ENCODE results near the gene GAS2L1. TPM values are rescaled to one million over a fixed set of nuclear protein-coding genes. Genes with fewer than 3 reads are reported as not detected.

The GAS2L1 gene
- total and polyA plus RNA-seq, 2 experiments from 2014 or later, result 5.2 to 9.5 TPM

GRCh38 chr22:29269731-29270474 lies 36.5 kb upstream of the GAS2L1 start:
- peak overlapping the region; percentile 99 for H3K4me3 ChIP-seq
- TF ChIP-seq EZH2phosphoT487 (IDR thresholded peaks at IDR 0.05; ENCODE audit: unreplicated experiment) (no peak), ETS1 (IDR thresholded peaks at IDR 0.05) (no peak), STAT1 (IDR thresholded peaks at IDR 0.05; ENCODE audit: unreplicated experiment) (no peak), ZNF331 (CRISPR knock-in tag; IDR thresholded peaks at IDR 0.05; ENCODE audit: low read depth) (no peak), NANOG (IDR thresholded peaks at IDR 0.05; ENCODE audit: borderline replicate concordance) (no peak), POLR2AphosphoS5 (IDR thresholded peaks at IDR 0.05; ENCODE audit: low read depth) (no peak), ZNF114 (CRISPR knock-in tag; IDR thresholded peaks at IDR 0.05) (no peak), JUNB (IDR thresholded peaks at IDR 0.05; ENCODE audit: unreplicated experiment) (no peak), REST (IDR thresholded peaks at IDR 0.05; ENCODE audit: unreplicated experiment) (no peak), CTCF (conservative IDR thresholded peaks at IDR 0.05; ENCODE audit: low read depth in 2 of 2) (no peak), CREB1 (CRISPR knock-in tag; IDR thresholded peaks at IDR 0.05; ENCODE audit: low read depth) (no peak), EZH2 (IDR thresholded peaks at IDR 0.05; ENCODE audit: low read depth, unreplicated experiment) (no peak), ZNF462 (CRISPR knock-in tag; IDR thresholded peaks at IDR 0.05) (no peak)
- H3K9me2 ChIP-seq (ENCODE audit: insufficient read depth), result no peaks in the 10 kb centered on the region
- H3K27ac ChIP-seq (ENCODE audit: low read depth), result no peak overlapping the region; the same call in 1 of the 2 replicates
- Mint-ChIP-seq H3K4me3 (peak overlapping the region; percentile 92), H3K36me3 (ENCODE audit: low read depth) (peaks cover 84% of the 10 kb centered on the region), H3K27ac (peak overlapping the region; percentile 99; the same call in 1 of the 2 replicates), H3K27me3 (ENCODE audit: insufficient read depth, low read depth, poor library complexity) (peaks cover 17% of the 10 kb centered on the region), H3K4me1 (peaks cover 40% of the 10 kb centered on the region), H3K9me3 (no peaks in the 10 kb centered on the region)
- peaks cover 57% of the 10 kb centered on the region for H4K20me1 ChIP-seq (replicated peaks; ENCODE audit: insufficient read depth)
- peaks cover 42% of the 10 kb centered on the region for H3K36me3 ChIP-seq (ENCODE audit: insufficient read depth)
- H2AFZ ChIP-seq, result no peak overlapping the region
- ATAC-seq, result no peak
- DNase-seq (ENCODE audit: low spot score), result peak; percentile 49
- no peaks in the 10 kb centered on the region for H3K27me3 ChIP-seq (ENCODE audit: insufficient read depth)
- H3F3A ChIP-seq (replicated peaks; ENCODE audit: low read depth), result peaks cover 5% of the 10 kb centered on the region
- H3K4me2 ChIP-seq, result peak overlapping the region; percentile 100
- H3K79me2 ChIP-seq (replicated peaks; ENCODE audit: insufficient read depth), result peaks cover 89% of the 10 kb centered on the region
- peaks cover 34% of the 10 kb centered on the region for H3K4me1 ChIP-seq (ENCODE audit: insufficient read depth)

Measured in GM23338 (cell line).